Transverse colon (tissue), 4 donors: ENCODE measurements around the gene TMEM88. TPM values are rescaled to one million over a fixed set of nuclear protein-coding genes. Genes with fewer than 3 reads are reported as not detected.

Source experiments
- DNase-seq: peaks from one replicate; pipeline ENCODE4 v3.0.0-alpha.2; 2019
- H3K27ac ChIP-seq, 4 donors: fragments of 200-600 bp; sonication (generic); 2 replicates each; pipeline ENCODE4 v1.5.1; 2016 to 2018; ENCODE audit warnings: inconsistent platforms in 4 of 4
- H3K27me3 ChIP-seq: fragments of 200-600 bp; sonication (generic); 2 replicates; pipeline ENCODE4 v1.5.1; 2017; ENCODE audit warnings: inconsistent platforms
- H3K36me3 ChIP-seq, 4 donors: fragments of 200-600 bp; sonication (generic); 2 replicates each; pipeline ENCODE4 v1.5.1; 2017 to 2019; ENCODE audit warnings: inconsistent platforms in 4 of 4
- H3K4me1 ChIP-seq, 4 donors: fragments of 200-600 bp; sonication (generic); 2 replicates each; pipeline ENCODE4 v1.5.1; 2017 to 2020; ENCODE audit warnings: inconsistent platforms in 4 of 4
- H3K4me3 ChIP-seq, 4 donors: fragments of 200-600 bp; sonication (generic); 1 replicate in 1 of 4; 2 replicates in 3 of 4; pipeline versions ENCODE4 v1.5.1 to v1.6.1; 2017 to 2019; ENCODE audit warnings: inconsistent platforms in 4 of 4
- H3K9me3 ChIP-seq, 2 donors: fragments of 200-600 bp; sonication (generic); 2 replicates each; pipeline ENCODE4 v1.5.1; 2017 to 2019; ENCODE audit warnings: inconsistent platforms in 2 of 2
- CTCF ChIP-seq, 5 experiments: fragments of 200-600 bp in 3 of 5; fragments of 450-650 bp in 2 of 5; sonication (generic) in 3 of 5; IDR thresholded peaks; 1 replicate in 2 of 5; 2 replicates in 3 of 5; pipeline ENCODE4 v1.5.1; 2016 to 2017; ENCODE audit warnings: antibody characterized with exemption in 5 of 5, inconsistent platforms in 3 of 5, mild to moderate bottlenecking in 2 of 5, moderate library complexity in 1 of 5
- EP300 ChIP-seq: sonication (generic); formaldehyde crosslinking; IDR thresholded peaks from one replicate; pipeline ENCODE4 v1.6.1; 2017; ENCODE audit warnings: antibody characterized with exemption, low read depth
- POLR2A ChIP-seq: fragments of 450-650 bp; IDR thresholded peaks from one replicate; pipeline ENCODE4 v1.6.1; 2016; ENCODE audit warnings: antibody characterized with exemption, mild to moderate bottlenecking, moderate library complexity
- POLR2AphosphoS5 ChIP-seq, 3 donors: sonication (generic); formaldehyde crosslinking; IDR thresholded peaks; one replicate each; pipeline ENCODE4 v1.6.1; 2016; ENCODE audit warnings: antibody characterized with exemption in 3 of 3
- WGBS, 2 donors: methylation state at CpG; one replicate each; pipeline ENCODE4 v1.1.5; 2018; ENCODE audit warnings: low coverage in 1 of 2; 5-methylcytosine and 5-hydroxymethylcytosine counted together
- in situ Hi-C, 4 donors: fragments of 200-750 bp; cut with MboI; loops; one replicate each; pipeline versions ENCODE4 v1.15.0 to v1.15.1; 2017; ENCODE audit warnings: low sequenced_read_pairs in 3 of 4, low pct_ligation_motif_present in 1 of 4, low pct_unique_long_range_greater_than_20kb in 1 of 4
- intact Hi-C: fragments of 100-400 bp; cut with DNase I; formaldehyde crosslinking; loops from one replicate; pipeline ENCODE4 v1.15.1; 2023; ENCODE audit warnings: low total_unique reads
- total RNA-seq, 4 donors: library from RNA; depleted of rRNA; stranded (reverse); fragments of >200 nt; gene quantifications; one replicate each; pipeline ENCODE4 v1.1.0, GENCODE V29; 2016

TMEM88 gene
- total RNA-seq, 4 donors from 2014 or later: 2.4 to 13.1 (median 6.8) TPM

- Histone ChIP-seq H3K4me1 (peaks cover 39 to 66% (median 59%) of the 10 kb centered on the region in 4 donors), H3K4me3 (peak overlapping the region in 3 of 4 donors; percentile 78 to 85 (median 83))
Measured at GRCh38 chr17:7887038-7887481, 32.2 kb downstream of the TMEM88 start.

GRCh38 chr17:7887482-7888183 lies 32.8 kb downstream of the TMEM88 start:
- intact Hi-C loops (no loop called here), in situ Hi-C loops (no loop called here)
- Histone ChIP-seq H3K27ac (peak overlapping the region; percentile 93 to 99 (median 96)), H3K4me1 (peaks cover 39 to 61% (median 54%) of the 10 kb centered on the region in 4 donors), H3K4me3 (peak overlapping the region; percentile 9 to 85 (median 80)), H3K27me3 (no peaks in the 10 kb centered on the region), H3K9me3 (no peaks in the 10 kb centered on the region), H3K36me3 (peaks cover 0 to 5% (median 0%) of the 10 kb centered on the region in 4 donors)
- DNase-seq: peak; percentile 94
- TF ChIP-seq CTCF (IDR thresholded peaks at IDR 0.05) (no peak), EP300 (no peak), POLR2A (peak; percentile 55), POLR2AphosphoS5 (IDR thresholded peaks at IDR 0.05) (peak; percentile 70 to 76 (median 73))
- WGBS, 2 donors: 0 to 1% methylated on average over 2 to 33 of the region's 35 CpGs

More at GRCh38 chr17:7887038-7887481, 32.2 kb downstream of the TMEM88 start:
- Histone ChIP-seq H3K9me3 (no peaks in the 10 kb centered on the region), H3K27me3 (no peaks in the 10 kb centered on the region), H3K36me3 (peaks cover 0 to 5% (median 0%) of the 10 kb centered on the region in 4 donors), H3K27ac (peak overlapping the region; percentile 93 to 99 (median 96))
- in situ Hi-C loops (no loop called here), intact Hi-C loops (no loop called here)
- no peak for TF ChIP-seq POLR2A
- peak in 3 of 5 experiments; percentile 7 to 29 (median 27) for TF ChIP-seq CTCF (IDR thresholded peaks at IDR 0.05)
- TF ChIP-seq POLR2AphosphoS5 (IDR thresholded peaks at IDR 0.05): no peak
- 2 to 3% methylated on average over 7 to 8 of the region's 8 CpGs for WGBS, 2 donors
- no peak for DNase-seq

GRCh38 chr17:7888184-7888920 lies 33.5 kb downstream of the TMEM88 start, which contains the start of gene CHD3:
Gene CHD3 (plus strand): TSS chr17:7888789. CDS start chr17:7889001, 212 bp downstream.
- in situ Hi-C loops: no loop called here
- intact Hi-C loops: no loop called here
- DNase-seq: peak; percentile 45
- 14 to 29% methylated on average over 2 to 18 of the region's 18 CpGs for WGBS, 2 donors
- Histone ChIP-seq H3K9me3 (no peaks in the 10 kb centered on the region), H3K4me3 (peak within 1 kb of the TSS; percentile 9 to 85 (median 80)), H3K27me3 (no peaks in the 10 kb centered on the region), H3K4me1 (peaks cover 35 to 54% (median 50%) of the 10 kb centered on the region in 4 donors), H3K27ac (peak within 1 kb of the TSS; percentile 93 to 99 (median 96)), H3K36me3 (peaks cover 0 to 5% (median 0%) of the 10 kb centered on the region in 4 donors)
- no peak for TF ChIP-seq POLR2AphosphoS5 (IDR thresholded peaks at IDR 0.05)
- TF ChIP-seq POLR2A: no peak
- TF ChIP-seq CTCF (IDR thresholded peaks at IDR 0.05): no peak
- TF ChIP-seq EP300: no peak
